Measurements from ENCODE around the gene GFPT1.
A peak's percentile ranks its signal among the peaks of the same experiment; 100 is the strongest.

The GFPT1 gene

DNA sequence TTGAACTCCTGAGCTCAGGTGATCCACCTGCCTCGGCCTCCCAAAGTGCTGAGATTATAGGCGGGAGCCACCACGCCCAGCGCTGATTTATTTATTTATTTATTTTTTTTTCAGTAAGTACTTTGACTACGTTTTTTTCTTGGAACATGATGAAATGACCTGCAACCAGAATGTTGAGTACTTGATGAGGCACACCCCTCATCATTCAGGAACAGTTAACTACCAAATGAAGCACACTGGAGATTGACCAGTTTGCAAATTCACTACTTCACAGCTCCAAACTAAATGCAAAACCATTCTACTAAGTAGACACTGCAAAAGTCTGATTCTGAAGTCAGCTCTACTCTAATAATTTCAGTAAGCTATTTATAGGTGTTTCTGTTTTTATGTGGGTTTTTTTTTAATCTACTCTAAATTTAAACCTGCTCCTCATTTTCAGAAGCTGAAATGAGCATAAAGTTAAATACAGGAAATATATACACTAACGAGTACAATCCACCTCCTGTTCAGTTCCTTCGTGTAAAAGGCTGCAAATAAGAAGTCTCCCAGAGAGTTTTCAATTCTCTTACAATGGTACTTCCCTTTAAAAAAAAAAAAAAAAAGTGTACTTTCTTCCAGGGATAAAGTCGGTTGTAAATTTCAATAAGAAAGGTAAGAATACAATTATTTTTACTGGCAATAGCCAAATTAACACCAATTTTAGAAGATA, 1.4 kb downstream of the GFPT1 start:
- 0 out of 2 replicates have a peak, but pooled peaks cover 5% of the 10 kb centered on the region for H3K36me3 ChIP-seq
- H3K9me3 ChIP-seq = no peaks in the 10 kb centered on the region
- peaks cover 58% of the 10 kb centered on the region for H4K20me1 ChIP-seq
- H3K27ac ChIP-seq = 0 out of 2 replicates have a peak overlapping the region, but pooled peaks have one; percentile 76
- H3K4me2 ChIP-seq = peak overlapping the region; percentile 87
- peak overlapping the region; percentile 84 for H3K4me3 ChIP-seq
- no peaks in the 10 kb centered on the region for H3K27me3 ChIP-seq
- peak overlapping the region; percentile 80 for H3K9ac ChIP-seq
- peaks cover 65% of the 10 kb centered on the region for H3K4me1 ChIP-seq
- no peak for TF ChIP-seq Cebpa-rat (IDR thresholded peaks at IDR 0.05)

DNA sequence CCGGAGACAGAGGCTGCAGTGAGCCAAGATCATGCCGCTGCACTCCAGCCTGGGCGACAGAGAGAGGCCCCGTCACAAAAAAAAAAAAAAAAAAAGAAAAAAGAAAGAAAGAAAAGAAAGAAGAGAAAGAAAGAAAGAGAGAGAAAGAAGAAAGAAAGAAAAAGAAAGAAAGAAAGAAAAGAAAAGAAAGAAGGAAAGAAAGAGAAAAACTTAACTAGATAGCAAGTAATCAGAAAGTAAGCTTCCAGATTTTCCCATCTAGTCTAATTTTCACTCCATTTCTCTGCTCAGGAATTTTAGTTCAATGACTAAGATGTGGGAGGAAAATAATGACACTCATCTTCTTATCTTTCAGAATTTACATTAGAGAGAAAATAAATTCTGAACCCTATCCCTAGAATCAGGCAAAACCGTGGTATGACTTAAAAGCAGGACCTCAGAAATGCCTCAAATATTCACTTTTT, 2.4 kb downstream of the GFPT1 start:
- Histone ChIP-seq H3K4me3 (no peak overlapping the region), H3K27ac (no peak overlapping the region), H4K20me1 (peaks cover 67% of the 10 kb centered on the region), H3K4me2 (peak overlapping the region; percentile 87), H3K27me3 (no peaks in the 10 kb centered on the region), H3K4me1 (peaks cover 70% of the 10 kb centered on the region), H3K9ac (no peak overlapping the region), H3K9me3 (no peaks in the 10 kb centered on the region), H3K36me3 (peaks cover 13% of the 10 kb centered on the region)
- no peak for TF ChIP-seq Cebpa-rat (IDR thresholded peaks at IDR 0.05)

DNA sequence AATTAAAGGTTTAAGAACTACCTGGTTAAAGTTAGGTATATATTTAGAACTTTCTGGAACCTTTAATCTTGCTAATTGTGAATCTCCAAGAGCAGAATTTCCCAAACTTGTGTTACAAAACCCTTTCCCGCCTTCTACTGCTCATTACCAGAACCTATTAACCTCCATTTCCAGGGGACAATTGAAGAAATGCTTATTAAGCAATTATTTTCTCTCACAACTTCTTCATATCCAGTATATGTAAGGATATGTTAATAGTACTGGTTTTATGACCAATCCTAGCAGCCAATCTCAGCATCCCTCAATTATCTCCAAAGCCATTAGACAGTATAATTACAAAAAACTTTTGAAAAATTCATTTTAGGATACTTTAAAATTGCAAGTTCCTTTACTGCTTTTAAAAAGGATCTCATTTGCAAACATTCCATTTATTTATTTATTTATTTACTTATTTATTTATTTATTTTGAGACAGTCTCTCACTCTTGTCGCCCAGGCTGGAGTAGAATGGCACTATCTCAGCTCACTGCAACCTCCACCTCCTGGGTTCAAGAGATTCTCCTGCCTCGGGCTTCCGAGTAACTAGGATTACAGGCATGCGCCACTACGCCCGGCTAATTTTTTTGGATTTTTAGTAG, 3.7 kb downstream of the GFPT1 start:
- H3K9ac ChIP-seq = no peak overlapping the region
- peaks cover 1% of the 10 kb centered on the region; the same call in 1 of the 2 replicates for H3K9me3 ChIP-seq
- H4K20me1 ChIP-seq = peaks cover 77% of the 10 kb centered on the region
- no peak for TF ChIP-seq Cebpa-rat (IDR thresholded peaks at IDR 0.05)
- peaks cover 25% of the 10 kb centered on the region for H3K36me3 ChIP-seq
- H3K27ac ChIP-seq = no peak overlapping the region
- no peak overlapping the region for H3K4me2 ChIP-seq
- peaks cover 69% of the 10 kb centered on the region for H3K4me1 ChIP-seq
- no peaks in the 10 kb centered on the region for H3K27me3 ChIP-seq
- H3K4me3 ChIP-seq = no peak overlapping the region

- peaks cover 8% of the 10 kb centered on the region for H3K9me3 ChIP-seq
- H3K4me3 ChIP-seq = no peak overlapping the region
- H4K20me1 ChIP-seq = peaks cover 83% of the 10 kb centered on the region
- H3K36me3 ChIP-seq = peaks cover 32% of the 10 kb centered on the region
- peak overlapping the region; percentile 69 for H3K4me2 ChIP-seq
- H3K9ac ChIP-seq = no peak overlapping the region
- peaks cover 62% of the 10 kb centered on the region for H3K4me1 ChIP-seq
- no peak overlapping the region for H3K27ac ChIP-seq
- no peak for TF ChIP-seq Cebpa-rat (IDR thresholded peaks at IDR 0.05)
- no peaks in the 10 kb centered on the region for H3K27me3 ChIP-seq
Measured at GRCh38 chr2:69382547-69382946, 4.5 kb downstream of the GFPT1 start.

DNA sequence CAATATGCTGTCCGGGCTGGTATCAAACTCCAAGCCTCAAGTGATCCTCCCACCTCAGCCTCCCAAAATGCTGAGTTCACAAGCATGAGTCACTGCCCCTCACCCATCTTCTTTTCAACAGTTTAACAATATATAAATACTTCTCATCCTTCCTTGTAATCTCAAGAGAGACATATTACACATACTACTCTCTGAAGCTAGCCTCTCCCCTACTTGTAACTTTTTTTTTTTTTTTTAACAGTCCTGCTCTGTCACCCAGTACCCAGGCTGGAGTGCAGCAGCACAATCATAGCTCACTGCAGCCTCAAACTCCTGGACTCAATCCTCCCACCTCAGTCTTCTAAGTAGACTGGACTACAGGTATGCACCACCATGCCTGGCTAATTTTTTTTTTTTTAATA, 5.7 kb downstream of the GFPT1 start:
- Histone ChIP-seq H3K27ac (peak overlapping the region; percentile 65), H3K9ac (no peak overlapping the region), H3K9me3 (peaks cover 14% of the 10 kb centered on the region), H3K4me3 (no peak overlapping the region), H3K36me3 (peaks cover 43% of the 10 kb centered on the region), H4K20me1 (peaks cover 93% of the 10 kb centered on the region), H3K27me3 (no peaks in the 10 kb centered on the region), H3K4me2 (peak overlapping the region; percentile 69), H3K4me1 (peaks cover 60% of the 10 kb centered on the region)
- TF ChIP-seq Cebpa-rat (IDR thresholded peaks at IDR 0.05) = no peak

DNA sequence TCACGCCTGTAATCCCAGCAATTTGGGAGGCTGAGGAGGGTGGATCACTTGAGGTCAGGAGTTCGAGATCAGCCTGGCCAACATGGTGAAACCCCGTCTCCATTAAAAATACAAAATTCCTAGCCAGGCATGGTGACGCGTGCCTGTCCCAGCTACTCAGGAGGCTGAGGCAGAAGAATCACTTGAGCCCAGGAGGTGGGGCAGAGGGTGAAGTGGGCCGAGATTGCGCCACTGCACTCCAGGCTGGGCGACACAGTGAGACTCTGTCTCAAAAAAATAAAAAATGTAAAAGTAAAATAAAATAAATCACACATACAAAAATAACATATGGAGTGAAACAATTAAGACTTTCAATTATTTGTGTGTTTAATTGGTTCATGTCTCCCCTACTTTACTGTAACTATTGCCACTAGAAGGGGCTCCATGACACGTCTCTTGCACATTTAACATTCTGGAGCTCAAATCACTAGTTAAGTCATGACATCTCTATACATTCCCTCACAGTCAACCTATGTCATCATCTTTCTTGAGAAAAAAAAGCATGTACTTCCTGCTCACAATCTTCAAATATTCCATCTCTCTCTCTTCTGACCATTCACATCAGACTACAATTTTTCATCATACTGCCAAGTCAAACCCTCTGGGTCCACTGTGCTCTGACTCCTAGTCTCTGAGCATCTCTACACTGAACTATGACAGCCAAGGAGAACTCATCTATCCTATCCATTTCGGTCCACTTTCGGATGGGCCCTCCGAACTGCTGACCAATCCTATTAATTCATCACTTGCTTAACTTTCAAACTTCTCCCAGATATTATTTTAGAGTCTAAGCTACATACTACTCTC, 6.7 kb downstream of the GFPT1 start:
- H3K4me1 ChIP-seq = peaks cover 50% of the 10 kb centered on the region
- no peak for TF ChIP-seq Cebpa-rat (IDR thresholded peaks at IDR 0.05)
- H3K27ac ChIP-seq = peak overlapping the region; percentile 65; the same call in 1 of the 2 replicates
- H3K36me3 ChIP-seq = peaks cover 47% of the 10 kb centered on the region
- H4K20me1 ChIP-seq = peaks cover 94% of the 10 kb centered on the region
- peaks cover 14% of the 10 kb centered on the region for H3K9me3 ChIP-seq
- no peak overlapping the region for H3K9ac ChIP-seq
- no peak overlapping the region for H3K4me3 ChIP-seq
- H3K4me2 ChIP-seq = peak overlapping the region; percentile 69
- no peaks in the 10 kb centered on the region for H3K27me3 ChIP-seq

DNA sequence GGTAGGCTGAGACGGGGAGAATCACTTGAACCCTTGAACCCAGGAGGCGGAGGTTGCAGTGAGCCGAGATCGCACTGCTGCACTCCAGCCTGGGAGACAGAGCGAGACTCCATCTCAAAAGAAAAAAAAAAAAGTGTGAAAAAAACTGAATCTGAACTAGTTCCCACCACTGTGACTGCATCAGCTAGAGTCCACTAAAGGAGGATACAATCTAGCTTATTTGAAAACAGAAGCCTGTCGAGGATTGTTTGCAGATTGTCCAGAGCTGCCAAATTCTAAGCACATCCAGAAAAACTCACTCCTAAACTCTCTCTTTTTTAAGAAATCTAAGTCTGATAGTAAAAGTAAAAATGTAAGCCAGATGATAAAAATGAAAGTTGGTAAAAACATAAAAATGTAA, 10.6 kb downstream of the GFPT1 start:
- no peak for TF ChIP-seq Cebpa-rat (IDR thresholded peaks at IDR 0.05)
- H3K4me2 ChIP-seq = no peak overlapping the region
- no peaks in the 10 kb centered on the region for H3K27me3 ChIP-seq
- H3K36me3 ChIP-seq = peaks cover 63% of the 10 kb centered on the region
- no peak overlapping the region for H3K27ac ChIP-seq
- no peak overlapping the region for H3K4me3 ChIP-seq
- peaks cover 69% of the 10 kb centered on the region for H4K20me1 ChIP-seq
- H3K9ac ChIP-seq = no peak overlapping the region
- H3K4me1 ChIP-seq = peaks cover 12% of the 10 kb centered on the region
- peaks cover 14% of the 10 kb centered on the region for H3K9me3 ChIP-seq

DNA sequence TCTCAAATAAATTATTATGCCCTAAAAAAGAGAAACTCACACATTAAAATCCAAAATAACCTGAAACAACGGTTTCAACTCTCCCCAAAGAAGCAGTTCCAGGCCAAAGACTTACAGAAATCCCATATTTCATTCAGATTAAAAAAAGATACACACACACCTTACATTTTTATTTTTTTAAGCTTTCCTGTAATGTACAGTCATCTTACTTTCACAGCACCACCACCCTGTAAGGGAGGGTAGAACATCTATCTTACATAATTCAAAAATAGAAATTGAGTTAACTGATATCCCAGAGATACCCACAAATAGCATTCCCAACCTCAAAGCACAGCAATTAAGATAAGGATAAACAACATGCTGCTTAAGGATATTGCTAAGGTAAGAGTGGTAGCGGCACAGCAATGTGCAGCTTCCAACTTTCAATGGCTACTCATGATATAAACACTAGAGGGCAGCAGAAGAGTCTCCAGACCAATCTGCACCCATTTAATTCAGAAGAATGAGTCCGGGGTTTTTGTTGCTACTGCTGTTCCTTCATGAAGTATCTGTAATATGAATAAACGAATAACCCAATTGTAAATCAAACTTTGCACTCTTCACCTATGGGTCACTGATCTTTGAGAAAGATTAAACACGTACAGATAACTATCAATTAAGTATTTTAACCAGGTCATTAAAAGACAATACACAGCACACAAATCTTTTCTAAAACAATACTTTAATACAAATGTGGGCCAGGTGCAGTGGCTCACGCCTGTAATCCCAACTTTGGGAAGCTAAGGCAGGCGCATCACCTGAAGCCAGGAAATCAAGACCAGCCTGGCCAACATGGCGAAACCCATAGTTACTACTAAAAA, 11.3 kb downstream of the GFPT1 start:
- Histone ChIP-seq H4K20me1 (peaks cover 62% of the 10 kb centered on the region), H3K27me3 (no peaks in the 10 kb centered on the region), H3K4me3 (no peak overlapping the region), H3K36me3 (peaks cover 70% of the 10 kb centered on the region), H3K4me2 (no peak overlapping the region), H3K9ac (no peak overlapping the region), H3K4me1 (peaks cover 6% of the 10 kb centered on the region), H3K27ac (no peak overlapping the region), H3K9me3 (peaks cover 14% of the 10 kb centered on the region)
- TF ChIP-seq Cebpa-rat (IDR thresholded peaks at IDR 0.05) = no peak

- no peaks in the 10 kb centered on the region for H3K4me1 ChIP-seq
- H3K4me2 ChIP-seq = no peak overlapping the region
- H3K27me3 ChIP-seq = no peaks in the 10 kb centered on the region
- H3K9ac ChIP-seq = no peak overlapping the region
- H3K27ac ChIP-seq = no peak overlapping the region
- peaks cover 37% of the 10 kb centered on the region for H4K20me1 ChIP-seq
- H3K36me3 ChIP-seq = peaks cover 74% of the 10 kb centered on the region
- no peak overlapping the region for H3K4me3 ChIP-seq
- peaks cover 7% of the 10 kb centered on the region for H3K9me3 ChIP-seq
- TF ChIP-seq Cebpa-rat (IDR thresholded peaks at IDR 0.05) = no peak
Measured at GRCh38 chr2:69372767-69373166, 14.3 kb downstream of the GFPT1 start.
